ENCODE measurements around the gene CBLC. TPM values are rescaled to one million over a fixed set of nuclear protein-coding genes. Genes with fewer than 3 reads are reported as not detected.

Gene CBLC
- total and polyA plus RNA-seq, 10 of the 15 experiments (the other 5 are each of a cell fraction or from before 2014, with no cell fraction given) = not detected

- TF ChIP-seq ZBTB40 (IDR thresholded peaks at IDR 0.05; ENCODE audit: borderline replicate concordance) (no peak), ZNF592 (IDR thresholded peaks at IDR 0.05) (no peak), HDAC6 (IDR thresholded peaks at IDR 0.05; ENCODE audit: unreplicated experiment) (no peak), POU2F2 (IDR thresholded peaks at IDR 0.05; ENCODE audit: borderline replicate concordance, low read depth, low read length) (no peak), SREBF2 (IDR thresholded peaks at IDR 0.05; ENCODE audit: low read length) (no peak), NFYA (IDR thresholded peaks at IDR 0.05; ENCODE audit: borderline replicate concordance, low read depth, low read length) (no peak), HDAC2 (IDR thresholded peaks at IDR 0.05) (no peak), DPF2 (IDR thresholded peaks at IDR 0.05) (no peak), NR2C1 (IDR thresholded peaks at IDR 0.05) (no peak)
These were observed 22.5 kb upstream of the CBLC start (continued) for GRCh38 chr19:44755219-44755618.

Data from GM12878 (cell line).